Superior temporal gyrus (tissue), 1 donor: ENCODE results near the gene PAX1.

Source experiments
- DNase-seq: peaks from one replicate; pipeline ENCODE4 v3.0.0-alpha.2; 2016; ENCODE audit errors: extremely low spot score

PAX1 gene

GRCh38 chr20:21725892-21726291 lies 20.4 kb downstream of the PAX1 start:
- no peak for DNase-seq

DNA sequence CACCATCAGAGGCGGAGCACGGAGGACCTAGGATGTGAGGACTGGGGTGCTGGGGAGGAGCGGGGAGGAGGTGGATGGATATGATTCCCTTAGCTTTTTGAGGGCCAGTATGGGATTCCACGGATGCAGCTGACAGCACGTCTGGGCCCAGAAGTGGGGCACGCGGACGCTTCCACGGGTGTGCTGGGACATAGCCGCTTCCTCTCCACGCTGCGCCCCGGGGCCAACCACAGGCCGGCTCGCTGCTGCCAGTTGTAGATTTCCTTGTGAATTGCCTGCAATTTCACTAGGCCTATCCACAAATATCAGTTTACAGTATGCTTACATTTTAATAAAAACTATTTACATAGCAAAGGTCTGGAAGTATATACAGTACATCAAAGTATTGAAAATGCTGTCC lies 23.9 kb downstream of the PAX1 start:
- no peak for DNase-seq

GRCh38 chr20:21739161-21739560 lies 33.7 kb downstream of the PAX1 start:
- no peak for DNase-seq

DNA sequence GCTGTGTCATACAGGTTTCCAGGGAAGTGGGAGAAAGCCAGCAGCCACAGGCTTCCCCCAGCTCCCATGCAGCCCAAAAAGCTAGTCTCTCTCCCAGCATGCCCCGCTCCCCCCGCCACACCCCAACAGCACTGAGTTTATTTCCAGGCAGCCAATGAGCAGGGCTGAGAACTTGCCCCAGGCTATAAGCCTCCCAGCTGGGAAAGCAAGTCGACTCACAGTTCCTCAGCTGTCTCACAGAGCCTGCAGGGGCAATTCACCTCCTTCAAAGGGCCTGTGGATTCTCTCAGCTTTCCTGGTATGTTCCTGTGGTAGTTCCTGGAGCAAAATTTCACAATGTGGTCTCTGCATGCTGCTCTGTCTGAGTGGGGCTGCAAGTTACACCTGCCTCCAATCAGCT lies 34.2 kb downstream of the PAX1 start:
- DNase-seq = no peak

GRCh38 chr20:21741266-21741665 lies 35.8 kb downstream of the PAX1 start:
- DNase-seq = no peak

GRCh38 chr20:21762646-21763045 lies 57.2 kb downstream of the PAX1 start:
- DNase-seq = no peak

DNA sequence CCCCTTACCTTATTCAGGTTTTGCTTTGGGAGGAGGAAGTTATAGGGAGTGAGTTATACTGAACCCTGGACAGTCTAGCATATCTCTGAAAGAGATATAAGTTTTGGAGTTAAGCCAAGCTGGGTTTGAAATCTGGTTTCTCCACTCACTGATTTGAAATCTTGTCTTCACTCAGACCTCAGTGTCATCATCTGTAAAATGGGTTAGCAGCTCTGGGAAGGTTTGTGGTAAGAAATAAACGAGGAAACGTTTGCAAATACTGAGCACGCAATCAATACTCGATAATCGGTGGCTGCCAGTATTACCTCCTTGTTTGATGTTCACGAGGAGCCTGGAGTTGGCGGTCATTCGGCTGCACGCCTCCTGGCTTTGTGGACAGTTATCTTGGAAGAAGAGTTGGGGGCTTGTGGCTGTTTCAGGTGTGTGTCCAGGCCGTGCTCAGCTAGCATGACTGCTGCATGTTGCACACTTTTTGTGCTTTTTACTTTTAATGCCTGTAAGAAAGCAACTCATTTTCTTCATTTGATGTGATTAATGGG lies 61.8 kb downstream of the PAX1 start:
- DNase-seq = no peak

- DNase-seq = no peak
Measured at GRCh38 chr20:21767739-21768223, 62.3 kb downstream of the PAX1 start.
